SU-DHL-6 (cell line): ENCODE results near the gene LEPROT.

ENCODE experiments used
- H2AFZ ChIP-seq: fragments of 200-600 bp; sonication (generic); 2 replicates; pipeline ENCODE4 v1.6.1; 2014; ENCODE audit warnings: low read depth, mild to moderate bottlenecking, moderate library complexity, mixed read lengths, antibody characterized with exemption, low read length; ENCODE audit not compliant: severe bottlenecking
- H3F3A ChIP-seq: fragments of 200-600 bp; shearing (Covaris generic); 2 replicates; pipeline ENCODE4 v1.6.0; 2016; ENCODE audit warnings: antibody characterized with exemption, mild to moderate bottlenecking; ENCODE audit not compliant: insufficient read depth
- H3K27ac ChIP-seq: fragments of 200-600 bp; sonication (generic); 2 replicates; pipeline ENCODE4 v1.5.1; 2016; ENCODE audit warnings: low read depth, mild to moderate bottlenecking, low read length, moderate library complexity, mixed read lengths
- H3K27me3 ChIP-seq: fragments of 200-600 bp; sonication (generic), shearing (Covaris generic); 2 replicates; pipeline ENCODE4 v1.6.0; 2014; ENCODE audit warnings: mild to moderate bottlenecking, low read length
- H3K36me3 ChIP-seq: fragments of 200-600 bp; sonication (generic); 2 replicates; pipeline ENCODE4 v1.6.1; 2014; ENCODE audit warnings: mild to moderate bottlenecking, low read length, mixed read lengths
- H3K4me2 ChIP-seq: fragments of 300-600, 200-600 bp; shearing (Covaris generic), sonication (generic); 2 replicates; pipeline ENCODE4 v1.6.0; 2014; ENCODE audit warnings: low read length, low read depth, mild to moderate bottlenecking; ENCODE audit not compliant: poor library complexity, severe bottlenecking
- H3K4me3 ChIP-seq: fragments of 200-600 bp; sonication (generic); 2 replicates; pipeline ENCODE4 v1.5.1; 2014; ENCODE audit warnings: antibody characterized with exemption, low read length, mild to moderate bottlenecking, mixed read lengths; ENCODE audit not compliant: insufficient read depth, poor library complexity, severe bottlenecking
- H3K79me2 ChIP-seq: fragments of 200-600 bp; sonication (generic); 2 replicates; pipeline ENCODE4 v1.6.1; 2014; ENCODE audit warnings: mild to moderate bottlenecking, low read length, moderate library complexity; ENCODE audit not compliant: insufficient read depth
- H3K9ac ChIP-seq: fragments of 200-600 bp; sonication (generic); 2 replicates; pipeline ENCODE4 v1.7.0; 2014; ENCODE audit warnings: mild to moderate bottlenecking, low read length
- H3K9me2 ChIP-seq: fragments of 200-600 bp; sonication (generic); replicated peaks from 2 replicates; pipeline ENCODE4 v1.6.1; 2014; ENCODE audit warnings: low read length; ENCODE audit not compliant: insufficient read depth
- H3K9me3 ChIP-seq: fragments of 200-600 bp; sonication (generic); 2 replicates; pipeline ENCODE4 v1.6.1; 2014; ENCODE audit warnings: low read length, mixed read lengths; ENCODE audit not compliant: insufficient read depth
- H4K20me1 ChIP-seq: fragments of 200-600 bp; sonication (generic); 2 replicates; pipeline ENCODE4 v1.6.1; 2014; ENCODE audit warnings: low read depth, mild to moderate bottlenecking, antibody characterized with exemption, low read length, moderate library complexity, mixed read lengths
- EZH2phosphoT487 ChIP-seq: fragments of 200-600 bp; sonication (generic), shearing (Covaris generic); conservative IDR thresholded peaks from 2 replicates; pipeline ENCODE4 v1.6.1; 2018; ENCODE audit warnings: mild to moderate bottlenecking, antibody characterized with exemption, low read length, moderate library complexity, mixed read lengths
- TF ChIP-seq, protein P1 (sequence below): fragments of 200-600 bp; sonication (generic); IDR thresholded peaks from one replicate; pipeline ENCODE4 v1.5.1; 2017; ENCODE audit warnings: antibody characterized with exemption, mild to moderate bottlenecking, low read length, moderate library complexity; ENCODE audit not compliant: insufficient read depth, poor library complexity, severe bottlenecking

The LEPROT gene

DNA sequence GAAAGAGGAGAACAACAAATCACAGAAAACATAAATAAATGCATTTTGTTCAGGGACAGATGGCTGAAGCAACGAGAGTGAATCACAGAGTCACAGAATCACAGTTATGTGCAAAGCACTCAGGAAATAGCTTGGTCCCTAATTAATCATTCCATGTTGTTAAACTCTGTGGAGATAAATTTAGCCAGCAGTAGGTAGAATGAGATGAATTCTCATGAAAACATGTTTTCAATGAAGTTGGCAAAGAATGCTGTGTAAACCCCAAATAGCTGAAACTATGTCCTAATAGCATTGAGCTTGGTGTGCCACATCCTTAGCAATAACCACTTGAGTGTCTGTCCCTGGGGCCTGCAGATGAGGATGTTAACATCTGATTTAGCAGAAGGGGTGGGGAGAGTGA, 20.4 kb downstream of the LEPROT start:
- TF ChIP-seq EZH2phosphoT487 = no peak
- TF ChIP-seq, protein P1, sequence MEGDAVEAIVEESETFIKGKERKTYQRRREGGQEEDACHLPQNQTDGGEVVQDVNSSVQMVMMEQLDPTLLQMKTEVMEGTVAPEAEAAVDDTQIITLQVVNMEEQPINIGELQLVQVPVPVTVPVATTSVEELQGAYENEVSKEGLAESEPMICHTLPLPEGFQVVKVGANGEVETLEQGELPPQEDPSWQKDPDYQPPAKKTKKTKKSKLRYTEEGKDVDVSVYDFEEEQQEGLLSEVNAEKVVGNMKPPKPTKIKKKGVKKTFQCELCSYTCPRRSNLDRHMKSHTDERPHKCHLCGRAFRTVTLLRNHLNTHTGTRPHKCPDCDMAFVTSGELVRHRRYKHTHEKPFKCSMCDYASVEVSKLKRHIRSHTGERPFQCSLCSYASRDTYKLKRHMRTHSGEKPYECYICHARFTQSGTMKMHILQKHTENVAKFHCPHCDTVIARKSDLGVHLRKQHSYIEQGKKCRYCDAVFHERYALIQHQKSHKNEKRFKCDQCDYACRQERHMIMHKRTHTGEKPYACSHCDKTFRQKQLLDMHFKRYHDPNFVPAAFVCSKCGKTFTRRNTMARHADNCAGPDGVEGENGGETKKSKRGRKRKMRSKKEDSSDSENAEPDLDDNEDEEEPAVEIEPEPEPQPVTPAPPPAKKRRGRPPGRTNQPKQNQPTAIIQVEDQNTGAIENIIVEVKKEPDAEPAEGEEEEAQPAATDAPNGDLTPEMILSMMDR = no peak
- H3K9me2 ChIP-seq = no peaks in the 10 kb centered on the region
- H3K79me2 ChIP-seq = no peaks in the 10 kb centered on the region
- no peak overlapping the region for H3K4me3 ChIP-seq
- H3K9me3 ChIP-seq = no peaks in the 10 kb centered on the region
- H3K27ac ChIP-seq = no peak overlapping the region
- no peak overlapping the region for H3K9ac ChIP-seq
- H4K20me1 ChIP-seq = no peaks in the 10 kb centered on the region
- H3K4me2 ChIP-seq = no peak overlapping the region
- H2AFZ ChIP-seq = no peak overlapping the region
- no peaks in the 10 kb centered on the region for H3F3A ChIP-seq
- no peaks in the 10 kb centered on the region for H3K27me3 ChIP-seq
- no peaks in the 10 kb centered on the region for H3K36me3 ChIP-seq

DNA sequence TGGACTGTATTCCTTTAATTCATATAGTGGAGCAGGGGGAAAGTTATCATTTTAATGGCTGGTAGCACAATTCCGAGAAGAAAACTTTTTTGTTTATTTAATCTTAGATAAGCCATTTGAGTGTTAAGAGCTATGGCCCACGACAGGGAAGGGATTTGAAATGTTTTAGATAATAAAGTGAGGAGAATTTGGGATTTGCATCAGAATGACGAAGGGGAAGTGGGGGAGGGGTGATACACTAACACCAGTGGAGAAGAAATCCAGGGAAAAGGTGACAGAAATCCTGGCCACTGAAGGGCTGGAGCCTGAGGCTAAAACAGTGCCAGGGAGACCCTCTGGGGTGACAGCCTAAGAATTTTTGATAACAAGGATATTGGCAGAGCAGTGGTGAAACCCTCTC, 21.0 kb downstream of the LEPROT start:
- no peak overlapping the region for H3K4me2 ChIP-seq
- H3F3A ChIP-seq = no peaks in the 10 kb centered on the region
- H3K9me2 ChIP-seq = no peaks in the 10 kb centered on the region
- H3K36me3 ChIP-seq = no peaks in the 10 kb centered on the region
- H4K20me1 ChIP-seq = no peaks in the 10 kb centered on the region
- no peak overlapping the region for H3K9ac ChIP-seq
- H2AFZ ChIP-seq = no peak overlapping the region
- no peaks in the 10 kb centered on the region for H3K79me2 ChIP-seq
- TF ChIP-seq EZH2phosphoT487 = no peak
- TF ChIP-seq, protein P1 = no peak
- no peaks in the 10 kb centered on the region for H3K27me3 ChIP-seq
- H3K9me3 ChIP-seq = no peaks in the 10 kb centered on the region
- no peak overlapping the region for H3K4me3 ChIP-seq
- no peak overlapping the region for H3K27ac ChIP-seq

DNA sequence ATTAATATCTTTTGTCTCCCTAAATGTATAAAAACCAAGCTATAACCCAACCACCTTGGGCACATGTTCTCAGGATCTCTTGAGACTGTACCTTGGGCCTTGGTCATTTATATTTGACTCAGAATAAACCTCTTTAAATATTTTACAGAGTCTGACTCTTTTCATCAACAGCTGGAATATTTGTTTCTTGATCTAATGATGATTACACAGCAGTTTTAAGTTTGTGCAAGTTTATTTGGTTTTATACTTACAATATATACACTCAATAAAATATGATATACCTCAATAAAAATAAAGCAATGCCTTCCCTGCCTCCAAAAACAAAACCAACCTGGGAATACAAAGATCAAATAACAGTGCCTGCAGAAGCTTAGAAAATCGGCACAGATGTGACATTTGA, 22.0 kb downstream of the LEPROT start:
- Histone ChIP-seq H3K9ac (no peak overlapping the region), H3K27ac (no peak overlapping the region), H3K36me3 (no peaks in the 10 kb centered on the region), H2AFZ (no peak overlapping the region), H4K20me1 (no peaks in the 10 kb centered on the region), H3K79me2 (no peaks in the 10 kb centered on the region), H3K9me2 (no peaks in the 10 kb centered on the region), H3F3A (no peaks in the 10 kb centered on the region), H3K4me2 (no peak overlapping the region), H3K9me3 (no peaks in the 10 kb centered on the region), H3K4me3 (no peak overlapping the region), H3K27me3 (no peaks in the 10 kb centered on the region)
- TF ChIP-seq, protein P1 = no peak
- no peak for TF ChIP-seq EZH2phosphoT487
